Esophagus (tissue), 2 donors: Measurements from ENCODE around the gene SOCS4. TPM values are rescaled to one million over a fixed set of nuclear protein-coding genes. Genes with fewer than 3 reads are reported as not detected.

Source experiments
- polyA plus RNA-seq, 2 donors: library from polyadenylated mRNA; stranded (reverse); fragments of 200-250 nt; gene quantifications; one replicate each; pipeline ENCODE4 v1.2.3, GENCODE V29; 2013
- donor health status: healthy with polysubstance abuse.
- donor health status: Bipolar disorder and iron deficiency.

SOCS4 gene
- polyA plus RNA-seq, 2 donors: 3.0 to 3.4 TPM

Other genes starting within 250 kb of the SOCS4 start
- 1 to 10 TPM; 8.5 TPM for gene GCH1, start 124.4 kb upstream of the SOCS4 start, polyA plus RNA-seq
- gene WDHD1, start 137 bp upstream of the SOCS4 start, polyA plus RNA-seq: 1 to 10 TPM; 2.2 to 2.5 TPM
- gene MAPK1IP1L, start 24.4 kb downstream of the SOCS4 start, polyA plus RNA-seq: 10 to 100 TPM; 25.4 to 35.8 TPM
- gene LGALS3, start 102.0 kb downstream of the SOCS4 start, polyA plus RNA-seq: 100 to 1,000 TPM; 412 to 630 TPM
- 1 to 10 TPM; 1.4 to 6.0 TPM for gene DLGAP5, start 164.3 kb downstream of the SOCS4 start, polyA plus RNA-seq
- gene FBXO34, start 244.2 kb downstream of the SOCS4 start, polyA plus RNA-seq: 10 to 100 TPM; 24.3 to 36.8 TPM